ENCODE data around the gene MTOR.

GRCh38 chr1:11058026-11058425 is 204.3 kb downstream of the MTOR start:
- TF ChIP-seq, protein P1, sequence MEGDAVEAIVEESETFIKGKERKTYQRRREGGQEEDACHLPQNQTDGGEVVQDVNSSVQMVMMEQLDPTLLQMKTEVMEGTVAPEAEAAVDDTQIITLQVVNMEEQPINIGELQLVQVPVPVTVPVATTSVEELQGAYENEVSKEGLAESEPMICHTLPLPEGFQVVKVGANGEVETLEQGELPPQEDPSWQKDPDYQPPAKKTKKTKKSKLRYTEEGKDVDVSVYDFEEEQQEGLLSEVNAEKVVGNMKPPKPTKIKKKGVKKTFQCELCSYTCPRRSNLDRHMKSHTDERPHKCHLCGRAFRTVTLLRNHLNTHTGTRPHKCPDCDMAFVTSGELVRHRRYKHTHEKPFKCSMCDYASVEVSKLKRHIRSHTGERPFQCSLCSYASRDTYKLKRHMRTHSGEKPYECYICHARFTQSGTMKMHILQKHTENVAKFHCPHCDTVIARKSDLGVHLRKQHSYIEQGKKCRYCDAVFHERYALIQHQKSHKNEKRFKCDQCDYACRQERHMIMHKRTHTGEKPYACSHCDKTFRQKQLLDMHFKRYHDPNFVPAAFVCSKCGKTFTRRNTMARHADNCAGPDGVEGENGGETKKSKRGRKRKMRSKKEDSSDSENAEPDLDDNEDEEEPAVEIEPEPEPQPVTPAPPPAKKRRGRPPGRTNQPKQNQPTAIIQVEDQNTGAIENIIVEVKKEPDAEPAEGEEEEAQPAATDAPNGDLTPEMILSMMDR (conservative IDR thresholded peaks at IDR 0.05) = no peak
- no peak for TF ChIP-seq ZFX (IDR thresholded peaks at IDR 0.05)
